ENCODE results near the gene SYTL3. TPM values are rescaled to one million over a fixed set of nuclear protein-coding genes. Genes with fewer than 3 reads are reported as not detected.

Gene SYTL3
- total and polyA plus RNA-seq, 10 of the 15 experiments (the other 5 are each of a cell fraction or from before 2014, with no cell fraction given): 3.3 to 12.1 (median 6.9) TPM

GRCh38 chr6:158655569-158656450 is 6.0 kb downstream of the SYTL3 start:
- no peaks in the 10 kb centered on the region for H3K9me3 ChIP-seq (replicated peaks; ENCODE audit: control insufficient read depth, insufficient read depth, low read length)
- ChIA-PET RAD21 (ENCODE audit: unreplicated experiment) (no interaction called here), SMC1A (ENCODE audit: uncharacterized antibody, unreplicated experiment) (interaction anchor here (1.4 kb wide), 1 partner anchor 35 kb away, joined by 3 read pairs; no protein-coding TSS in a partner anchor), POLR2A (no interaction called here), CTCF (interaction anchor here (1.5 to 10.4 kb wide), 2 partner anchors 12 to 35 kb away, joined by 5 to 72 read pairs; partner anchors contain the start of gene DYNLT1)
- no peaks in the 10 kb centered on the region for H3K27me3 ChIP-seq (replicated peaks in 1 of 2; ENCODE audit: control insufficient read depth in 2 of 2, insufficient read depth in 2 of 2, low read length in 1 of 2)
- WGBS (ENCODE audit: insufficient coverage, insufficient replicate concordance, low lambda C conversion rate, missing lambda C conversion rate): 80% methylated on average over 22 of the region's 22 CpGs
- no peaks in the 10 kb centered on the region for H4K20me1 ChIP-seq (ENCODE audit: control insufficient read depth, insufficient read depth)
- H3K27ac ChIP-seq (ENCODE audit: control insufficient read depth, insufficient read depth): no peak overlapping the region
- BruUV-seq (replicated peaks): no TSS peak
- ATAC-seq (no peak), DNase-seq (ENCODE audit: low read depth, low spot score) (no peak), FAIRE-seq (no peak)
- intact Hi-C loops (cut with micrococcal nuclease; ENCODE audit: unreplicated experiment) (no loop called here), in situ Hi-C loops (cut with MboI) (no loop called here)
- no peak overlapping the region for H2AFZ ChIP-seq (ENCODE audit: control insufficient read depth, low read depth, low read length)
- no peaks in the 10 kb centered on the region for H3K36me3 ChIP-seq (ENCODE audit: control insufficient read depth in 2 of 2, insufficient read depth in 2 of 2, low read length in 1 of 2)
- H3K4me1 ChIP-seq (ENCODE audit: control insufficient read depth, insufficient read depth, low read length): peaks cover 29% of the 10 kb centered on the region
- no peaks in the 10 kb centered on the region for H3K79me2 ChIP-seq (ENCODE audit: control insufficient read depth, insufficient read depth, low read length)
- H3K4me2 ChIP-seq (ENCODE audit: control insufficient read depth, insufficient read depth): no peak overlapping the region
- no peak overlapping the region for H3K4me3 ChIP-seq
- H3K9ac ChIP-seq (ENCODE audit: control insufficient read depth, insufficient read depth, low read length): no peak overlapping the region
- TF ChIP-seq NFYA (IDR thresholded peaks at IDR 0.05; ENCODE audit: borderline replicate concordance, low read depth, low read length) (no peak), ZBTB33 (IDR thresholded peaks at IDR 0.05) (no peak), POLR2A (IDR thresholded peaks at IDR 0.05; ENCODE audit: low read depth, low read length) (no peak), ZZZ3 (IDR thresholded peaks at IDR 0.05; ENCODE audit: control insufficient read depth, insufficient read length, low read depth) (no peak), LARP7 (IDR thresholded peaks at IDR 0.05) (no peak), SKIL (IDR thresholded peaks at IDR 0.05; ENCODE audit: low read depth, poor library complexity, severe bottlenecking) (no peak), E4F1 (IDR thresholded peaks at IDR 0.05; ENCODE audit: borderline replicate concordance, partially characterized antibody) (no peak), MEF2B (IDR thresholded peaks at IDR 0.05; ENCODE audit: partially characterized antibody, poor library complexity, severe bottlenecking) (no peak), MXI1 (IDR thresholded peaks at IDR 0.05; ENCODE audit: low read depth, low read length) (no peak), FOXM1 (IDR thresholded peaks at IDR 0.05; ENCODE audit: low read depth, low read length) (no peak), USF2 (IDR thresholded peaks at IDR 0.05; ENCODE audit: borderline replicate concordance, low read depth, low read length) (no peak), PBX3 (IDR thresholded peaks at IDR 0.05; ENCODE audit: insufficient replicate concordance, low read depth, low read length) (no peak), BRCA1 (IDR thresholded peaks at IDR 0.05; ENCODE audit: low read depth, low read length) (no peak), SP1 (IDR thresholded peaks at IDR 0.05; ENCODE audit: low read depth, low read length) (no peak)

Measured in GM12878 (cell line).